ENCODE data around the gene TTC7B.

TTC7B gene

GRCh38 chr14:90697577-90698206, 118.5 kb downstream of the TTC7B start:
- DNase-seq: peak; percentile 77

GRCh38 chr14:90697132-90697531, 119.1 kb downstream of the TTC7B start:
- no peak for DNase-seq

GRCh38 chr14:90696720-90697119, 119.5 kb downstream of the TTC7B start:
- DNase-seq: no peak

- no peak for DNase-seq
Observed at GRCh38 chr14:90695997-90696660, 120.1 kb downstream of the TTC7B start.

- no peak for DNase-seq
Observed at GRCh38 chr14:90693413-90693812, 122.8 kb downstream of the TTC7B start.

GRCh38 chr14:90692826-90693225, 123.4 kb downstream of the TTC7B start:
- no peak for DNase-seq

GRCh38 chr14:90692061-90692460, 124.2 kb downstream of the TTC7B start:
- no peak for DNase-seq

- DNase-seq: no peak
Observed at GRCh38 chr14:90691627-90692026, 124.6 kb downstream of the TTC7B start.

- no peak for DNase-seq
Observed at GRCh38 chr14:90687680-90688079, 128.6 kb downstream of the TTC7B start.

- no peak for DNase-seq
Observed at GRCh38 chr14:90682615-90683014, 133.6 kb downstream of the TTC7B start.

- no peak for DNase-seq
Observed at GRCh38 chr14:90681929-90682328, 134.3 kb downstream of the TTC7B start.

- DNase-seq: no peak
Observed at GRCh38 chr14:90678846-90679362, 137.3 kb downstream of the TTC7B start.

- DNase-seq: no peak
Observed at GRCh38 chr14:90678420-90678819, 137.8 kb downstream of the TTC7B start.

- DNase-seq: no peak
Observed at GRCh38 chr14:90677484-90678050, 138.7 kb downstream of the TTC7B start.

- DNase-seq: no peak
Observed at GRCh38 chr14:90676912-90677311, 139.3 kb downstream of the TTC7B start.

GRCh38 chr14:90676356-90676755, 139.9 kb downstream of the TTC7B start:
- DNase-seq: no peak

- no peak for DNase-seq
Observed at GRCh38 chr14:90675399-90675798, 140.8 kb downstream of the TTC7B start.

GRCh38 chr14:90674716-90675115, 141.5 kb downstream of the TTC7B start:
- no peak for DNase-seq

- no peak for DNase-seq
Observed at GRCh38 chr14:90674043-90674670, 142.1 kb downstream of the TTC7B start.

- DNase-seq: no peak
Observed at GRCh38 chr14:90671382-90672234, 144.6 kb downstream of the TTC7B start.

GRCh38 chr14:90669731-90670130, 146.5 kb downstream of the TTC7B start:
- no peak for DNase-seq

- DNase-seq: no peak
Observed at GRCh38 chr14:90666571-90666970, 149.7 kb downstream of the TTC7B start.
